GM21367 (cell line): Measurements from ENCODE around the gene CSMD2.
"Not testable (repeated sequence)": the region's sequence is repeated elsewhere in the genome, so short reads cannot be mapped to it uniquely, and the experiment has no call there.

Experiments used
- ATAC-seq: cut with Tn5 transposase; IDR thresholded peaks from one replicate; pipeline ENCODE4 v1.9.1; 2021; ENCODE audit not compliant: unreplicated experiment

CSMD2 gene

GRCh38 chr1:34055818-34056217 lies 109.2 kb downstream of the CSMD2 start:
- no peak for ATAC-seq

GRCh38 chr1:34054920-34055319 lies 110.1 kb downstream of the CSMD2 start:
- no peak for ATAC-seq

- no peak for ATAC-seq
Observed at GRCh38 chr1:34053660-34054059, 111.4 kb downstream of the CSMD2 start.

- ATAC-seq: no peak
Observed at GRCh38 chr1:34052565-34052964, 112.5 kb downstream of the CSMD2 start.

GRCh38 chr1:34050709-34051485 lies 114.1 kb downstream of the CSMD2 start:
- no peak for ATAC-seq

- no peak for ATAC-seq
Observed at GRCh38 chr1:34049994-34050393, 115.0 kb downstream of the CSMD2 start.

- no peak for ATAC-seq
Observed at GRCh38 chr1:34049477-34049876, 115.6 kb downstream of the CSMD2 start.

GRCh38 chr1:34037856-34038255 lies 127.2 kb downstream of the CSMD2 start:
- no peak for ATAC-seq

- no peak for ATAC-seq
Observed at GRCh38 chr1:34037109-34037508, 127.9 kb downstream of the CSMD2 start.

GRCh38 chr1:34034036-34034435 lies 131.0 kb downstream of the CSMD2 start:
- ATAC-seq: no peak

- ATAC-seq: no peak
Observed at GRCh38 chr1:34029954-34030353, 135.1 kb downstream of the CSMD2 start.

- no peak for ATAC-seq
Observed at GRCh38 chr1:34029515-34029914, 135.5 kb downstream of the CSMD2 start.

- ATAC-seq: no peak
Observed at GRCh38 chr1:34028381-34029055, 136.5 kb downstream of the CSMD2 start.

- no peak for ATAC-seq
Observed at GRCh38 chr1:34025675-34026074, 139.4 kb downstream of the CSMD2 start.

GRCh38 chr1:34024485-34024884 lies 140.5 kb downstream of the CSMD2 start:
- ATAC-seq: no peak

- ATAC-seq: no peak
Observed at GRCh38 chr1:34019741-34020552, 145.1 kb downstream of the CSMD2 start.

- no peak for ATAC-seq
Observed at GRCh38 chr1:34018285-34018684, 146.7 kb downstream of the CSMD2 start.

GRCh38 chr1:34016281-34016680 lies 148.7 kb downstream of the CSMD2 start:
- ATAC-seq: not testable (repeated sequence)

- no peak for ATAC-seq
Observed at GRCh38 chr1:34013958-34014737, 150.9 kb downstream of the CSMD2 start.

- no peak for ATAC-seq
Observed at GRCh38 chr1:34013136-34013535, 151.9 kb downstream of the CSMD2 start.
